NCI-H2107 treated with DMSO at 0.1 percent for 48 hours (cell line): ENCODE data around the gene ANKRD29.
"Not testable (repeated sequence)": the region's sequence is repeated elsewhere in the genome, so short reads cannot be mapped to it uniquely, and the experiment has no call there.

Experiments
- DNase-seq: peaks from one replicate; lab custom pipeline; 2025; ENCODE audit not compliant: unreplicated experiment; lab: John Stamatoyannopoulos, UW

ANKRD29 gene

GRCh38 chr18:23565916-23566547 is 96.7 kb downstream of the ANKRD29 start:
- no peak for DNase-seq

- DNase-seq: no peak
Observed at GRCh38 chr18:23563377-23564043, 99.2 kb downstream of the ANKRD29 start.

- DNase-seq: no peak
Observed at GRCh38 chr18:23560186-23560585, 102.5 kb downstream of the ANKRD29 start.

DNA sequence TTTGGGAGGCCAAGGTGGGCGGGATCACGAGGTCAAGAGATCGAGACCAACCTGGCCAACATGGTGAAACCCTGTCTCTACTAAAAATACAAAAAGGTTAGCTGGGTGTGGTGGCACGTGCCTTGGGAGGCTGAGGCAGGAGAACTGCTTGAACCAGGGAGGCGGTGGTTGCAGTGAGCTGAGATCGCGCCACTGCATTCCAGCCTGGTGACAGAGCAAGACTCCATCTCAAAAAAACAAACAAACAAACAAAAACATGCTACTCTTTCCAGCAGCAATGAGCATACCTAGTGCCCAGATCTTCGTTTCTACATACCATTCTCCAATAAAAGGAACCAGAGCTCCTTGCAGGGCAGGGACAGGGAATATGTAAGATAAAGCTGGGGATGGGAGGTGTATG is 105.2 kb downstream of the ANKRD29 start:
- not testable (repeated sequence) for DNase-seq

DNA sequence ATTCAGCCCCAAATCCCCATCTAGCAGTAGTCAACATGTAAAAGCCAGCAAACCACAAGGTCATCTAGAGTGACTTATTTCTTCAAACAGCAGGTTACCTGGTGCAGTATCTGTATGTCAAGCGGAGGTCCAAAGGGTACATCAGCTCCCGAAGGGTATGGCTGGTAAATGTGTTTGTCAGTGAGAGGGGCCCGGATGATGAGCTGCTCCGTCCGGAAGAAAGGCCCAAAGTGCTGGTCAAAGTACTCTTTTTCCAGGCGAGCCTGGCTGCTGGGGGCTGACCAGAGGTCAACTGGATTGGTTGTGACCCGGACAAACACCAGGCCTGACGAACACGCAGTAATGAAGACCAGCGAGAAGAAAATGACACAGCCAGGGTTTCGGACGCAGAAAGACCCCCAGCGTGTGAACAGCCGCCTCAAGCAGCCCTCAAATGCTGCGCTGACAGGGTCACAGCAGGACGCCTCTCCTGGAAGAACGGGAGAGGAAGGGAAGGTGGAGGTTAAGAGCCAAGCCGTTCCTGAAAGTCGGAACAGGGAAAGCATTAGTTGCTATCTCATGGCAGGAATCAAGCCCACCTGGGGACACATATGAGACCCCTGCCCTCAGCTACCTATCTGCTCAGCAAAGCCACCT is 106.4 kb downstream of the ANKRD29 start:
- DNase-seq: no peak

DNA sequence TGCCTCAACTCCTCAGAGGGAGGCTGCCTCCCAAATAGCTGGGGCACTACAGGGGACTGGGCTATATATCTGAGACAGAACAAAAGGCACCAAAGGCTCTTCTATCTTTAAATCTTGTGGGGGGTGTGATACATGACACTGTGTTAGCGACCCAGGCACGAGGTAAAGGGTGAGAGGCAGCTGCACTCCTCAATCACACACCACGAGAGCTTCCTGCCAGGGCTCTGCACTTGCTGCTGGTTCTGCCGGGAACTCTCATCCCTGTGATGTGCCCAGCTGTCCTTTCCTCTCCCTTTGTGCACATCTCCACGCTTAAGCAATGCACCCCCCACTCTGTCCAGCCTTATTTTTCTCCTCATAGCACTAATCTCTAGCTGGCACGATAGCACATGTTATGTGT is 108.8 kb downstream of the ANKRD29 start:
- DNase-seq: no peak

GRCh38 chr18:23552505-23552904 is 110.2 kb downstream of the ANKRD29 start:
- DNase-seq: no peak

DNA sequence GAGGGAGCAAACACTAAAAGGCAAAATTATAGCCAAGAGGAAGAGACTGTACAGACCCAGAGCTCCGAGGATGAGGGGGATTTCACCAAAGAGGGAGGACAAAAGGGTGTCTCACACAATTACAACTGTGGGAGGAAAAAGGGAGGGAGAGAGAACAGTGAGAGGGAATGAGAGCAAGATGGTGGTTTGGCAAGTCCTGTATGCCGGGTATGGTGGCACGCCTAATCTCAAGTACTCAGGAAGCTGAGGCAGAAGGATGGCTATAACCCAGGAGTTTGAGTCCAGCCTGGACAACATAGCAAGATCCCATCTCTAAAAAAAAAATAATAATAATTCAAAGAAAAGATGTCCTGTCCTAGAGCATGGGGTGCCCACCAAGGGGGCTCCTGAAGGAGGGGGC is 110.7 kb downstream of the ANKRD29 start:
- no peak for DNase-seq

DNA sequence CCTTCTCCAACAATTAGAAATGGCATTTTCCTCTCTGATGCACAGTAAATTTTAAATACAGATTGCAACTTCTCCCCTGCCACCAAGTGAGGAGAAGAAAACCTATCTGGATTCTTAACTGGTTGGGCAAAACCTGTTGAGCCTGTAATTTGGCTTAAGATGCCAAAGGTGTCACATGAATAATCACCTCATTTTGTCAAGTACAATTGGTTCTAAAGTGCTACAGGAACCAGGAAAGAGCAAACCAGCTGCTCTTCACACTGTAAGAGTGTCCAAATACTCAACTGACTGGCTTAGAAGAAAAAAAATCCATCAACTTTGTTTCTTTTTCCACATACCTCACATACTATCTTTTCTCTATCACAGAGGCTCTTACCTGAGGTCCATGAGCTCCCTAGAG is 111.8 kb downstream of the ANKRD29 start:
- no peak for DNase-seq
